ENCODE data around the gene MRTFA.

Gene MRTFA

GRCh38 chr22:40409613-40410113 lies 226.9 kb downstream of the MRTFA start:
- ChIA-PET POLR2A (ENCODE audit: low non-redundant PET) (no interaction called here), CTCF (interaction anchor here (0.6 to 0.7 kb wide), 2 partner anchors 111 to 274 kb away, joined by 3 to 4 read pairs; no protein-coding TSS in a partner anchor)
- no peak for TF ChIP-seq CTCF (conservative IDR thresholded peaks at IDR 0.05; ENCODE audit: low read depth)
- no peak for DNase-seq (ENCODE audit: low spot score)
- peak overlapping the region; percentile 65 for H3K27ac ChIP-seq

GRCh38 chr22:40408718-40409612 lies 227.6 kb downstream of the MRTFA start:
- DNase-seq (ENCODE audit: low spot score), result no peak
- peak overlapping the region; percentile 65 for H3K27ac ChIP-seq
- CTCF ChIA-PET, result interaction anchor here (0.6 kb wide), 1 partner anchor 275 kb away, joined by 3 read pairs; no protein-coding TSS in a partner anchor
- POLR2A ChIA-PET (ENCODE audit: low non-redundant PET), result no interaction called here
- no peak for TF ChIP-seq CTCF (conservative IDR thresholded peaks at IDR 0.05; ENCODE audit: low read depth)

- no peak for TF ChIP-seq CTCF (conservative IDR thresholded peaks at IDR 0.05; ENCODE audit: low read depth)
- peak; percentile 24 for DNase-seq (ENCODE audit: low spot score)
- ChIA-PET POLR2A (ENCODE audit: low non-redundant PET) (interaction anchor here (0.6 kb wide), 2 partner anchors 7 to 1206 kb away, joined by 3 to 7 read pairs; no protein-coding TSS in a partner anchor), CTCF (no interaction called here)
- peak overlapping the region; percentile 65 for H3K27ac ChIP-seq
Measured at GRCh38 chr22:40407831-40408717, 228.4 kb downstream of the MRTFA start.

- ChIA-PET CTCF (no interaction called here), POLR2A (ENCODE audit: low non-redundant PET) (interaction anchor here (0.6 kb wide), 2 partner anchors 8 to 1207 kb away, joined by 3 to 7 read pairs; no protein-coding TSS in a partner anchor)
- TF ChIP-seq CTCF (conservative IDR thresholded peaks at IDR 0.05; ENCODE audit: low read depth), result no peak
- H3K27ac ChIP-seq, result peak overlapping the region; percentile 65
- DNase-seq (ENCODE audit: low spot score), result no peak
Measured at GRCh38 chr22:40407021-40407761, 229.3 kb downstream of the MRTFA start.

- no peak for DNase-seq (ENCODE audit: low spot score)
- TF ChIP-seq CTCF (conservative IDR thresholded peaks at IDR 0.05; ENCODE audit: low read depth), result no peak
- ChIA-PET POLR2A (ENCODE audit: low non-redundant PET) (no interaction called here), CTCF (no interaction called here)
- peak overlapping the region; percentile 65; the same call in 1 of the 2 replicates for H3K27ac ChIP-seq
Measured at GRCh38 chr22:40406063-40406890, 230.2 kb downstream of the MRTFA start.
